Large intestine (tissue), 3 donors: Measurements from ENCODE around the gene RUBCNL. TPM values are rescaled to one million over a fixed set of nuclear protein-coding genes. Genes with fewer than 3 reads are reported as not detected.

Experiments
- DNase-seq, 2 donors: peaks; one replicate each; pipeline versions ENCODE4 v3.0.0 to v3.0.0-alpha.2; 2013
- H3K27ac ChIP-seq: one replicate; pipeline ENCODE4 v1.5.1; 2013; ENCODE audit warnings: low read length
- H3K27me3 ChIP-seq: 2 replicates; pipeline ENCODE4 v1.6.1; 2013; ENCODE audit warnings: low read length; ENCODE audit not compliant: control insufficient read depth, insufficient read depth
- H3K36me3 ChIP-seq: 2 replicates; pipeline ENCODE4 v1.6.1; 2013; ENCODE audit warnings: low read length; ENCODE audit not compliant: control insufficient read depth, insufficient read depth
- H3K4me1 ChIP-seq: one replicate; pipeline ENCODE4 v1.6.1; 2013; ENCODE audit warnings: low read length; ENCODE audit not compliant: control insufficient read depth, insufficient read depth
- H3K4me3 ChIP-seq: one replicate; pipeline ENCODE4 v1.5.1; 2013; ENCODE audit warnings: low read length
- H3K9me3 ChIP-seq: one replicate; pipeline ENCODE4 v1.6.1; 2013; ENCODE audit warnings: mild to moderate bottlenecking, low read depth, low read length, moderate library complexity; ENCODE audit not compliant: control insufficient read depth
- WGBS: methylation state at CpG from one replicate; pipeline ENCODE4 v1.1.5; 2013; ENCODE audit warnings: low lambda C conversion rate; ENCODE audit not compliant: insufficient coverage; 5-methylcytosine and 5-hydroxymethylcytosine counted together
- polyA plus RNA-seq: library from polyadenylated mRNA; unstranded; fragments of 120-200 nt; gene quantifications from one replicate; pipeline ENCODE4 v1.2.1, GENCODE V29; 2013

The RUBCNL gene
- polyA plus RNA-seq, 1 donor: 3.7 TPM

- H3K4me1 ChIP-seq: no peaks in the 10 kb centered on the region
- H3K9me3 ChIP-seq: no peaks in the 10 kb centered on the region
- H3K27me3 ChIP-seq: no peaks in the 10 kb centered on the region
- H3K36me3 ChIP-seq: no peaks in the 10 kb centered on the region
- H3K27ac ChIP-seq: no peak overlapping the region
- DNase-seq: no peak
- H3K4me3 ChIP-seq: no peak overlapping the region
- WGBS: 94% methylated on average over 3 of the region's 11 CpGs
Measured at GRCh38 chr13:46355901-46356590, 31.0 kb downstream of the RUBCNL start.

GRCh38 chr13:46355088-46355468 lies 32.0 kb downstream of the RUBCNL start:
- Histone ChIP-seq H3K4me3 (no peak overlapping the region), H3K27me3 (no peaks in the 10 kb centered on the region), H3K4me1 (no peaks in the 10 kb centered on the region), H3K36me3 (no peaks in the 10 kb centered on the region), H3K27ac (no peak overlapping the region), H3K9me3 (no peaks in the 10 kb centered on the region)
- no peak for DNase-seq
- WGBS: 100% methylated on average over 1 of the region's 5 CpGs

GRCh38 chr13:46354156-46355087 lies 32.6 kb downstream of the RUBCNL start:
- Histone ChIP-seq H3K9me3 (no peaks in the 10 kb centered on the region), H3K27me3 (no peaks in the 10 kb centered on the region), H3K36me3 (no peaks in the 10 kb centered on the region), H3K4me3 (no peak overlapping the region), H3K4me1 (no peaks in the 10 kb centered on the region), H3K27ac (no peak overlapping the region)
- WGBS: no CpG with 5 or more reads among the region's 9 CpGs
- DNase-seq: no peak

GRCh38 chr13:46352805-46353204 lies 34.2 kb downstream of the RUBCNL start:
- H3K27ac ChIP-seq: no peak overlapping the region
- DNase-seq: no peak
- no peaks in the 10 kb centered on the region for H3K9me3 ChIP-seq
- H3K4me1 ChIP-seq: no peaks in the 10 kb centered on the region
- no peaks in the 10 kb centered on the region for H3K36me3 ChIP-seq
- H3K27me3 ChIP-seq: no peaks in the 10 kb centered on the region
- no CpG with 5 or more reads among the region's 8 CpGs for WGBS
- no peak overlapping the region for H3K4me3 ChIP-seq

- no peak for DNase-seq
- Histone ChIP-seq H3K4me1 (no peaks in the 10 kb centered on the region), H3K4me3 (no peak overlapping the region), H3K36me3 (no peaks in the 10 kb centered on the region), H3K9me3 (no peaks in the 10 kb centered on the region), H3K27me3 (no peaks in the 10 kb centered on the region), H3K27ac (no peak overlapping the region)
- 90% methylated on average over 2 of the region's 11 CpGs for WGBS
Measured at GRCh38 chr13:46350003-46350402, 37.0 kb downstream of the RUBCNL start.

GRCh38 chr13:46348961-46349360 lies 38.1 kb downstream of the RUBCNL start:
- no peaks in the 10 kb centered on the region for H3K4me1 ChIP-seq
- no CpG with 5 or more reads among the region's 1 CpG for WGBS
- DNase-seq: no peak
- no peak overlapping the region for H3K27ac ChIP-seq
- H3K36me3 ChIP-seq: no peaks in the 10 kb centered on the region
- H3K4me3 ChIP-seq: no peak overlapping the region
- no peaks in the 10 kb centered on the region for H3K9me3 ChIP-seq
- no peaks in the 10 kb centered on the region for H3K27me3 ChIP-seq

- Histone ChIP-seq H3K4me1 (no peaks in the 10 kb centered on the region), H3K27me3 (no peaks in the 10 kb centered on the region), H3K27ac (no peak overlapping the region), H3K9me3 (no peaks in the 10 kb centered on the region), H3K4me3 (no peak overlapping the region), H3K36me3 (no peaks in the 10 kb centered on the region)
- no peak for DNase-seq
- WGBS: 90% methylated on average over 2 of the region's 4 CpGs
Measured at GRCh38 chr13:46347277-46347676, 39.8 kb downstream of the RUBCNL start.

DNA sequence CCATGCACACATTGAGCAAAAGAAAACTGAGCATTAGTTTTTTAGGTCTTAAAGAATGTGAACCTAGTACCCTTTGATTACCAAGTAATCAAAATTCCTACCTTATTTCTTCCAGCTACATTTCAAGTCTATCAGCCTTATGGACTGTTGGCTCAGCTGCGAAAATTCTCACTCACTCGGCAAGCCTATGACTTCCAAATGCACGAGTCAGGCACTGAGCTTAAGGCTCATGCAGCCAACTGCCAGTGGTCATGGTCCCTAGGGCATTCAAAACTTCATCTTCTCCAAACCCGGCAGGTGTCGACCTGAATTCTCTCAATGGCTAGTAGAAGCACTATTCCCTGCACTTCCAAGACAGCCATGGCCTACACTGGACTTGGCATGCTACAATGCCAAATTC lies 41.2 kb downstream of the RUBCNL start:
- Histone ChIP-seq H3K4me1 (no peaks in the 10 kb centered on the region), H3K4me3 (no peak overlapping the region), H3K9me3 (no peaks in the 10 kb centered on the region), H3K36me3 (no peaks in the 10 kb centered on the region), H3K27me3 (no peaks in the 10 kb centered on the region), H3K27ac (no peak overlapping the region)
- no peak for DNase-seq
- no CpG with 5 or more reads among the region's 5 CpGs for WGBS

GRCh38 chr13:46345398-46345797 lies 41.7 kb downstream of the RUBCNL start:
- H3K4me3 ChIP-seq: no peak overlapping the region
- H3K36me3 ChIP-seq: no peaks in the 10 kb centered on the region
- no peaks in the 10 kb centered on the region for H3K27me3 ChIP-seq
- H3K9me3 ChIP-seq: no peaks in the 10 kb centered on the region
- no peak for DNase-seq
- WGBS: 88% methylated on average over 1 of the region's 5 CpGs
- H3K27ac ChIP-seq: no peak overlapping the region
- no peaks in the 10 kb centered on the region for H3K4me1 ChIP-seq

GRCh38 chr13:46343279-46343994 lies 43.6 kb downstream of the RUBCNL start:
- no CpG with 5 or more reads among the region's 16 CpGs for WGBS
- no peaks in the 10 kb centered on the region for H3K27me3 ChIP-seq
- DNase-seq: no peak

More at GRCh38 chr13:46343279-46343994, 43.6 kb downstream of the RUBCNL start:
- Histone ChIP-seq H3K4me1 (no peaks in the 10 kb centered on the region), H3K4me3 (no peak overlapping the region), H3K9me3 (no peaks in the 10 kb centered on the region), H3K36me3 (no peaks in the 10 kb centered on the region), H3K27ac (no peak overlapping the region)
